Heart left ventricle (tissue), 13 donors: ENCODE results near the gene SLC13A4.

Source experiments
- POLR2A ChIP-seq, 2 donors: fragments of 450-650 bp; IDR thresholded peaks; one replicate each; pipeline ENCODE4 v1.6.1; 2017; ENCODE audit warnings: antibody characterized with exemption in 2 of 2, mild to moderate bottlenecking in 2 of 2, moderate library complexity in 2 of 2
- TF ChIP-seq, protein P1 (sequence below), 12 donors: fragments of 200-600 bp; sonication (generic) in 4 of 12; IDR thresholded peaks; one replicate each; pipeline versions ENCODE4 v1.5.0 to v1.8.0; 2018 to 2022; ENCODE audit warnings: antibody characterized with exemption in 12 of 12, mild to moderate bottlenecking in 5 of 12
- donor health status: ischemic (EF 13 %, LVEDD 7.1; RV severe dilation, severe dysfunction).
- donor health status: DM: no; HTN: yes; CAD: no.
- donor health status: DM: no; HTN: no; CAD: no.
- donor health status: ischemic (EF 25% LVEDD 6.9; RV normal size, moderate dysfunction).
- donor health status: ischemic (EF 25% LVEDD 5.7; RV mildly dilated, moderate dysfunction).
- donor health status: ischemic (EF 35%, LVEDD 5.7; RV mildly dilated, moderate dysfunction).
- donor health status: nonischemic (EF 11% LVEDD 7.7; RV severe dilation, severe dysfunction).
- donor health status: DM: yes; HTN: yes; CAD: no.
- donor health status: PGD.
- donor health status: ischemic (EF 29% LVEDD 5.4; RV normal size, mild dysfunction).
- donor health status: nonischemic (EF 23%, LVEDD 6.1; RV moderate dilation, normal function).

DNA sequence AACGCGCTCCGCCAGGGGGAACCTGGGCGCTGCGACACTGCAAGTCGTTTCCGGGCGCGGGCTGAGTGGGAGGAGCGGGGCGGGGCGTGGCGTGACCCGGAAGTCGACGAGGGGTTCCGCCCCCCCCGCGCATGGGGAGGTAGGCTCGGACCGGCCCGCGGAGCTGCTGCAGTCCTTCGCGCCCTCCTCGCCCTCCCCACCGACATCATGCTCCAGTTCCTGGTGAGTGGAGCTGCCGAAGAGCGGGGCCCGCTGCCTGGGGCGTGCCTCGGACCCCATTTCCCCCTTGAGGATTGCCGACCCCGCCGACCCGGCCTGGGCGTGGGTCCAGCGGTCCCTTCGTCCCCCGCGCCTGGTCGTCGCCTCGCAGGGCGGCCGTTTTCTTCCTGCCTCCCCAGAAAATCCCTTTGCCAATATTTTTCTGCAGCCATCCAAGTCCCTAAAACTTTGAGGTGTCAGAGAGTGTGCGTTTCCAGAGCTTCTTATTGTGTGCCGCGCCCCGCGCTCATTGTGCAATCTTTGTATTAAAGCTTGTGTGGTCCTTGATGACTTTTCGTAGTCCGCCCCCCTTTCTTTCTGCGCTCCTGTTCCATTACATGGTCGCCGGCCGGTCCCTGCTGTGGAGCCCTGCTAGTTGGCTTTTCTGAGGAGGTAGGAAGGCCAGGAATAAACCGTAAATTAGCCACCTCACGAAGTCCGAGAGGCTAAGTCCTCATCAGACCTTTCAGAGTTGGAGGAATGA, 65.4 kb downstream of the SLC13A4 start, which contains the start of gene STMP1:
- TF ChIP-seq POLR2A (IDR thresholded peaks at IDR 0.05) = peak in 1 of 2 donors; percentile 94
- TF ChIP-seq, protein P1, sequence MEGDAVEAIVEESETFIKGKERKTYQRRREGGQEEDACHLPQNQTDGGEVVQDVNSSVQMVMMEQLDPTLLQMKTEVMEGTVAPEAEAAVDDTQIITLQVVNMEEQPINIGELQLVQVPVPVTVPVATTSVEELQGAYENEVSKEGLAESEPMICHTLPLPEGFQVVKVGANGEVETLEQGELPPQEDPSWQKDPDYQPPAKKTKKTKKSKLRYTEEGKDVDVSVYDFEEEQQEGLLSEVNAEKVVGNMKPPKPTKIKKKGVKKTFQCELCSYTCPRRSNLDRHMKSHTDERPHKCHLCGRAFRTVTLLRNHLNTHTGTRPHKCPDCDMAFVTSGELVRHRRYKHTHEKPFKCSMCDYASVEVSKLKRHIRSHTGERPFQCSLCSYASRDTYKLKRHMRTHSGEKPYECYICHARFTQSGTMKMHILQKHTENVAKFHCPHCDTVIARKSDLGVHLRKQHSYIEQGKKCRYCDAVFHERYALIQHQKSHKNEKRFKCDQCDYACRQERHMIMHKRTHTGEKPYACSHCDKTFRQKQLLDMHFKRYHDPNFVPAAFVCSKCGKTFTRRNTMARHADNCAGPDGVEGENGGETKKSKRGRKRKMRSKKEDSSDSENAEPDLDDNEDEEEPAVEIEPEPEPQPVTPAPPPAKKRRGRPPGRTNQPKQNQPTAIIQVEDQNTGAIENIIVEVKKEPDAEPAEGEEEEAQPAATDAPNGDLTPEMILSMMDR (IDR thresholded peaks at IDR 0.05) = peak in 8 of 12 donors; percentile 66 to 93 (median 83)
